HCT116 (cell line): ENCODE measurements around the gene CERS6. TPM values are rescaled to one million over a fixed set of nuclear protein-coding genes. Genes with fewer than 3 reads are reported as not detected.

Source experiments
- ATAC-seq: fragments of 200-7000 bp; cut with Tn5 transposase; 2 replicates; pipeline ENCODE4 v1.9.1; 2020; ENCODE audit warnings: mild to moderate bottlenecking, moderate library complexity
- BruUV-seq: library from RNA; stranded (reverse); fragments of 400-500 nt; replicated peaks from 2 replicates; lab custom pipeline; 2021; lab: Mats Ljungman, UMichigan
- CTCF ChIA-PET: fragments of 300-600 bp; sonication (Branson Sonifier 250); formaldehyde crosslinking; loops from one replicate; lab custom pipeline; 2021; ENCODE audit warnings: antibody characterized with exemption; lab: Charles Lee
- POLR2A ChIA-PET: fragments of 300-600, 350-600 bp; sonication (Branson Sonifier 250); formaldehyde crosslinking; loops from one replicate; lab custom pipeline; 2021; ENCODE audit warnings: antibody characterized with exemption; lab: Charles Lee
- RAD21 ChIA-PET, 2 experiments: fragments of 300-600 bp; sonication (Branson Sonifier 250); formaldehyde crosslinking; loops; one replicate each; lab custom pipeline; 2023; ENCODE audit warnings: low total read pairs in 2 of 2; ENCODE audit not compliant: uncharacterized antibody in 2 of 2, unreplicated experiment in 2 of 2, low non-redundant PET in 1 of 2; lab: Charles Lee
- DNase-seq: peaks from one replicate; pipeline ENCODE4 v3.0.0-alpha.2; 2010; ENCODE audit warnings: low read depth, low spot score
- H2AFZ ChIP-seq: fragments of 200-600 bp; shearing (Covaris generic), sonication (generic); 2 replicates; pipeline ENCODE4 v1.6.1; 2017; ENCODE audit warnings: low read depth, mixed run types, mixed read lengths, antibody characterized with exemption, low read length; ENCODE audit not compliant: poor library complexity, severe bottlenecking
- H3K27ac ChIP-seq: 2 replicates; pipeline ENCODE4 v1.5.1; 2012; ENCODE audit warnings: low read depth, low read length
- H3K27me3 ChIP-seq: fragments of 200-600 bp; sonication (generic); 2 replicates; pipeline ENCODE4 v1.6.1; 2016; ENCODE audit warnings: mixed run types, low read length, mixed read lengths; ENCODE audit not compliant: insufficient read depth
- H3K36me3 ChIP-seq, 2 experiments: fragments of 200-500 bp in 1 of 2; fragments of 200-600 bp in 1 of 2; sonication (Bioruptor generic) in 1 of 2; sonication (generic) in 1 of 2; 2 replicates each; pipeline versions ENCODE4 v1.5.1 to v1.6.1; 2014 to 2016; ENCODE audit warnings: low read length in 2 of 2, inconsistent platforms in 1 of 2, mixed read lengths in 1 of 2, mixed run types in 1 of 2; ENCODE audit not compliant: insufficient read depth in 2 of 2, control insufficient read depth in 1 of 2
- H3K4me1 ChIP-seq, 2 experiments: fragments of 200-600 bp in 1 of 2; sonication (generic) in 1 of 2; 2 replicates each; pipeline versions ENCODE4 v1.5.1 to v1.6.1; 2012 to 2017; ENCODE audit warnings: low read length in 2 of 2, inconsistent platforms in 1 of 2, mild to moderate bottlenecking in 1 of 2, mixed read lengths in 1 of 2, mixed run types in 1 of 2, moderate library complexity in 1 of 2; ENCODE audit not compliant: insufficient read depth in 2 of 2, control insufficient read depth in 1 of 2
- H3K4me2 ChIP-seq: fragments of 200-600 bp; sonication (generic); 2 replicates; pipeline ENCODE4 v1.6.1; 2017; ENCODE audit warnings: mixed run types, low read length, mixed read lengths
- H3K4me3 ChIP-seq, 2 experiments: fragments of 200-600 bp in 1 of 2; sonication (generic) in 1 of 2; replicated peaks in 1 of 2; 2 replicates each; pipeline ENCODE4 v1.5.1; 2011 to 2016; ENCODE audit warnings: low read length in 2 of 2, control low read depth in 1 of 2, low read depth in 1 of 2, mild to moderate bottlenecking in 1 of 2, mixed read lengths in 1 of 2, mixed run types in 1 of 2
- H3K79me2 ChIP-seq: fragments of 200-600 bp; sonication (generic); 2 replicates; pipeline ENCODE4 v1.6.1; 2017; ENCODE audit warnings: mild to moderate bottlenecking, mixed run types, low read length, moderate library complexity, mixed read lengths; ENCODE audit not compliant: insufficient read depth
- H3K9ac ChIP-seq: fragments of 200-600 bp; sonication (generic); 2 replicates; pipeline ENCODE4 v1.6.1; 2016; ENCODE audit warnings: low read length, mixed read lengths
- H3K9me2 ChIP-seq: fragments of 200-600 bp; sonication (generic), shearing (Covaris generic); 2 replicates; pipeline ENCODE4 v1.6.1; 2017; ENCODE audit warnings: mixed run types, mild to moderate bottlenecking, moderate library complexity; ENCODE audit not compliant: insufficient read depth
- H3K9me3 ChIP-seq, 2 experiments: fragments of 200-500 bp in 1 of 2; fragments of 200-600 bp in 1 of 2; sonication (Bioruptor generic) in 1 of 2; sonication (generic) in 1 of 2; 2 replicates each; pipeline ENCODE4 v1.6.1; 2014 to 2017; ENCODE audit warnings: low read length in 2 of 2, mixed read lengths in 2 of 2, inconsistent platforms in 1 of 2, low read depth in 1 of 2, mild to moderate bottlenecking in 1 of 2, mixed run types in 1 of 2, moderate library complexity in 1 of 2; ENCODE audit not compliant: control insufficient read depth in 1 of 2, insufficient read depth in 1 of 2
- H4K20me1 ChIP-seq: fragments of 200-600 bp; sonication (generic), shearing (Covaris generic); 2 replicates; pipeline ENCODE4 v1.6.1; 2017; ENCODE audit warnings: mixed run types, mild to moderate bottlenecking, moderate library complexity; ENCODE audit not compliant: insufficient read depth
- ATF3 ChIP-seq: IDR thresholded peaks from 2 replicates; pipeline ENCODE4 v1.6.1; 2012
- CEBPB ChIP-seq: IDR thresholded peaks from 2 replicates; pipeline ENCODE4 v1.6.1; 2012; ENCODE audit warnings: low read depth
- EGR1 ChIP-seq: IDR thresholded peaks from 2 replicates; pipeline ENCODE4 v1.6.1; 2012; ENCODE audit warnings: low read depth
- ELF1 ChIP-seq: IDR thresholded peaks from 2 replicates; pipeline ENCODE4 v1.6.1; 2012; ENCODE audit warnings: low read depth, borderline replicate concordance
- EZH2phosphoT487 ChIP-seq: fragments of 200-600 bp; IDR thresholded peaks from 2 replicates; pipeline ENCODE4 v1.6.1; 2018; ENCODE audit warnings: antibody characterized with exemption, borderline replicate concordance
- JUND ChIP-seq: IDR thresholded peaks from 2 replicates; pipeline ENCODE4 v1.6.1; 2012
- MAX ChIP-seq: IDR thresholded peaks from 2 replicates; pipeline ENCODE4 v1.6.1; 2012
- POLR2A ChIP-seq: IDR thresholded peaks from 2 replicates; pipeline ENCODE4 v1.7.0; 2011; ENCODE audit warnings: borderline replicate concordance; ENCODE audit not compliant: insufficient read depth, insufficient read length; ENCODE audit errors: extremely low read depth
- POLR2AphosphoS5 ChIP-seq: IDR thresholded peaks from 2 replicates; pipeline ENCODE4 v1.6.1; 2011; ENCODE audit warnings: mild to moderate bottlenecking, low read depth, low read length, moderate library complexity
- RAD21 ChIP-seq: IDR thresholded peaks from 2 replicates; pipeline ENCODE4 v1.6.1; 2012; ENCODE audit warnings: low read depth, mild to moderate bottlenecking
- SIN3A ChIP-seq: IDR thresholded peaks from 2 replicates; pipeline ENCODE4 v1.6.1; 2012; ENCODE audit warnings: low read depth
- SRF ChIP-seq: IDR thresholded peaks from 2 replicates; pipeline ENCODE4 v1.6.1; 2012; ENCODE audit warnings: low read depth
- TCF7L2 ChIP-seq: IDR thresholded peaks from 2 replicates; pipeline ENCODE4 v1.7.0; 2011; ENCODE audit warnings: borderline replicate concordance, inconsistent platforms; ENCODE audit not compliant: insufficient read depth, insufficient read length; ENCODE audit errors: extremely low read depth
- YY1 ChIP-seq: IDR thresholded peaks from 2 replicates; pipeline ENCODE4 v1.6.1; 2011; ENCODE audit warnings: low read length, low read depth, moderate library complexity, mild to moderate bottlenecking; ENCODE audit not compliant: insufficient replicate concordance; ENCODE audit errors: extremely low read depth
- ZFX ChIP-seq: fragments of 450-650 bp; IDR thresholded peaks from 2 replicates; pipeline ENCODE4 v1.6.1; 2017
- ZNF274 ChIP-seq: fragments of 200-500 bp; sonication (Bioruptor generic); IDR thresholded peaks from 2 replicates; pipeline ENCODE4 v1.6.1; 2014; ENCODE audit warnings: mild to moderate bottlenecking, low read depth, low read length, inconsistent platforms
- intact Hi-C: fragments of 100-400 bp; cut with micrococcal nuclease; formaldehyde crosslinking; loops from 2 replicates; pipeline ENCODE4 v1.10.0; 2022
- total RNA-seq: library from RNA; stranded (reverse); gene quantifications from one replicate; pipeline ENCODE4 v1.2.1, GENCODE V29; 2021; ENCODE audit not compliant: unreplicated experiment
- TF ChIP-seq, protein P1 (sequence below), 3 experiments: fragments of 200-600 bp in 1 of 3; sonication (generic) in 1 of 3; IDR thresholded peaks in 2 of 3; conservative IDR thresholded peaks in 1 of 3; 2 replicates each; pipeline ENCODE4 v1.5.1; 2012 to 2017; ENCODE audit warnings: low read depth in 2 of 3, low read length in 2 of 3, antibody characterized with exemption in 1 of 3, borderline replicate concordance in 1 of 3, control low read depth in 1 of 3, mild to moderate bottlenecking in 1 of 3, mixed read lengths in 1 of 3, mixed run types in 1 of 3, moderate library complexity in 1 of 3; ENCODE audit not compliant: insufficient read depth in 1 of 3

CERS6 gene
- total RNA-seq, 1 experiment from 2014 or later: 37.0 TPM

- TF ChIP-seq ZNF274: no peak
- H4K20me1 ChIP-seq: 0 out of 2 replicates have a peak, but pooled peaks cover 2% of the 10 kb centered on the region
- DNase-seq (no peak), ATAC-seq (no peak)
- no peaks in the 10 kb centered on the region for H3K4me1 ChIP-seq
- H2AFZ ChIP-seq: no peak overlapping the region
- H3K4me2 ChIP-seq: no peak overlapping the region
- peaks cover 10% of the 10 kb centered on the region; the same call in 1 of the 2 replicates for H3K79me2 ChIP-seq
- ChIA-PET CTCF (no interaction called here), RAD21 (no interaction called here), POLR2A (no interaction called here)
- no peak overlapping the region for H3K9ac ChIP-seq
- H3K4me3 ChIP-seq: no peak overlapping the region
- no TSS peak for BruUV-seq
- intact Hi-C loops: no loop called here
- no peaks in the 10 kb centered on the region for H3K9me3 ChIP-seq
- H3K9me2 ChIP-seq: no peaks in the 10 kb centered on the region
- H3K27me3 ChIP-seq: no peaks in the 10 kb centered on the region
- no peak overlapping the region for H3K27ac ChIP-seq
- no peaks in the 10 kb centered on the region for H3K36me3 ChIP-seq
These were observed 155.0 kb downstream of the CERS6 start for GRCh38 chr2:168611091-168611490.

DNA sequence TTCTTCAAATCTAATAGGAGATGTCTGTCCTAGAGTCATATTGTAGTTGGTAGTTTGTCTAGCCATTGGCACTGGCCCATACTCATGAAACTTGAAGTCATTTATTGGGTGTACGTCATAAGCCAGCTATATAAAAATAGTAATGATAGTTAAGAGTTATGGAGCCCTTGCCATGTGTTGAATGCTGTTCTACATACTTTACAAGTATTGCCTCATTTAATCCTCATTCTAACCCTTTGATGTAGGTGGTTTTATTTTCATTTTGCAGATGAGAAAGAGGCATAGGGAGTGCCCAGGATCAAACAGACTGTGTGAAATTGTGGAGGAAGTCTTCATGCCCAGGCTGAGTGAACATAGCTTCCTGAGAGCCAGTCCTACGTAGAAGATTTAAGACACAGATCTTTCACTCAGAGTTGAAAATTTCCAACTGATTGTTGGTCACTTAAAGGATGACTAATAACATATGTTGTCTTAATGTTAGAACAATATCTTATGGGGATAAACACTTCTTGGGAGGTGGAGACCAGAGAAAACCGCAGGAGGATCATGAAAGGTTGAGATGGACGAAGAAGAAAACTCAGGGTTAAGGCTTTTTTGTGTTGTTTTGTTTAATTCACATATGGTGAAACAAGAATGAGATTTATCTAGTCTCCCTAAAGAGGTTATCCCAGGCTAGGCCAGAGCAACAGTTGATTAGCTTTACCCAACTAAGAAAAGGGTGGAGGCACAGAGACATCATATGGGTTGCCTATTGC is 156.0 kb downstream of the CERS6 start:
- RAD21 ChIA-PET: no interaction called here
- H3K27me3 ChIP-seq: no peaks in the 10 kb centered on the region
- H3K9me3 ChIP-seq: no peaks in the 10 kb centered on the region
- H3K9ac ChIP-seq: no peak overlapping the region
- H3K4me1 ChIP-seq: no peaks in the 10 kb centered on the region
- H3K9me2 ChIP-seq: no peaks in the 10 kb centered on the region
- POLR2A ChIA-PET: no interaction called here
- no peak for ATAC-seq
- no peak for DNase-seq
- no peak overlapping the region for H3K4me2 ChIP-seq
- H3K4me3 ChIP-seq: no peak overlapping the region
- H2AFZ ChIP-seq: no peak overlapping the region
- no peak for TF ChIP-seq EGR1
- TF ChIP-seq JUND: no peak
- TF ChIP-seq SRF: no peak
- no peak for TF ChIP-seq POLR2AphosphoS5
- TF ChIP-seq ATF3: no peak
- no peak for TF ChIP-seq TCF7L2
- TF ChIP-seq ELF1: no peak
- TF ChIP-seq, protein P1, sequence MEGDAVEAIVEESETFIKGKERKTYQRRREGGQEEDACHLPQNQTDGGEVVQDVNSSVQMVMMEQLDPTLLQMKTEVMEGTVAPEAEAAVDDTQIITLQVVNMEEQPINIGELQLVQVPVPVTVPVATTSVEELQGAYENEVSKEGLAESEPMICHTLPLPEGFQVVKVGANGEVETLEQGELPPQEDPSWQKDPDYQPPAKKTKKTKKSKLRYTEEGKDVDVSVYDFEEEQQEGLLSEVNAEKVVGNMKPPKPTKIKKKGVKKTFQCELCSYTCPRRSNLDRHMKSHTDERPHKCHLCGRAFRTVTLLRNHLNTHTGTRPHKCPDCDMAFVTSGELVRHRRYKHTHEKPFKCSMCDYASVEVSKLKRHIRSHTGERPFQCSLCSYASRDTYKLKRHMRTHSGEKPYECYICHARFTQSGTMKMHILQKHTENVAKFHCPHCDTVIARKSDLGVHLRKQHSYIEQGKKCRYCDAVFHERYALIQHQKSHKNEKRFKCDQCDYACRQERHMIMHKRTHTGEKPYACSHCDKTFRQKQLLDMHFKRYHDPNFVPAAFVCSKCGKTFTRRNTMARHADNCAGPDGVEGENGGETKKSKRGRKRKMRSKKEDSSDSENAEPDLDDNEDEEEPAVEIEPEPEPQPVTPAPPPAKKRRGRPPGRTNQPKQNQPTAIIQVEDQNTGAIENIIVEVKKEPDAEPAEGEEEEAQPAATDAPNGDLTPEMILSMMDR (IDR thresholded peaks at IDR 0.05 in 2 of 3, conservative IDR thresholded peaks at IDR 0.05 in 1 of 3; ENCODE audit: borderline replicate concordance in 1 of 3, insufficient read depth in 1 of 3, low read depth in 2 of 3, low read length in 2 of 3): no peak
- no peak for TF ChIP-seq ZFX
- TF ChIP-seq YY1: no peak
- no peak for TF ChIP-seq SIN3A
- no peak for TF ChIP-seq EZH2phosphoT487
- no peak for TF ChIP-seq CEBPB
- no peak for TF ChIP-seq MAX
- no peak for TF ChIP-seq POLR2A
- TF ChIP-seq ZNF274: no peak
- no peak for TF ChIP-seq RAD21
- CTCF ChIA-PET: no interaction called here
- BruUV-seq: no TSS peak
- H3K79me2 ChIP-seq: peaks cover 4% of the 10 kb centered on the region; the same call in 1 of the 2 replicates
- no peak overlapping the region for H3K27ac ChIP-seq
- intact Hi-C loops: no loop called here
- no peaks in the 10 kb centered on the region for H3K36me3 ChIP-seq
- H4K20me1 ChIP-seq: 0 out of 2 replicates have a peak, but pooled peaks cover 2% of the 10 kb centered on the region
